Astrocyte (in vitro differentiated cells and primary cell): ENCODE data around the gene VDAC1.

Experiments
- EZH2 ChIP-seq: IDR thresholded peaks from 2 replicates; pipeline ENCODE4 v1.6.1; 2012; ENCODE audit warnings: mild to moderate bottlenecking, low read length, inconsistent platforms; ENCODE audit not compliant: insufficient read depth
- TF ChIP-seq, protein P1 (sequence below): IDR thresholded peaks from 2 replicates; pipeline ENCODE4 v1.5.1; 2011; ENCODE audit warnings: low read depth, mild to moderate bottlenecking, inconsistent platforms, low read length, moderate library complexity; ENCODE audit not compliant: insufficient read depth

DNA sequence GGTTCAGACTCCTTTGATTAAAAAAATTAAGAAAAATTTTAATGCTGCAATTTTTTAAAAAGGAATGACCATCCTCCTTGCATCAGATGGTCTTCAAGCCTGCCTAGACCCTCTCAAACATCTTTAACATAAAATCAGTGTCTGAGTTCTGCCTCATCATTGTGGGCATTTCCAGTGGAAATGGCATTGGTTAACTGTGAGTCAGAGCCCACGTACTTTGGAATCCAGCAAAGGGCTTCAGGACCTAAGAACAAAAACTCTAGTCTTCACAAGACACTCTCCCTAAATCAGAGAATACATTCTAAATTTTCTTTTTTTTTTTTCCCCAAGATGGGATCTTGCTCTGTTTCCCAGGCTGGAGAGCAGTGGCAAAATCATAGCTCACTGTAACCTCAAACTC is 26.9 kb downstream of the VDAC1 start:
- TF ChIP-seq EZH2 = no peak
- TF ChIP-seq, protein P1, sequence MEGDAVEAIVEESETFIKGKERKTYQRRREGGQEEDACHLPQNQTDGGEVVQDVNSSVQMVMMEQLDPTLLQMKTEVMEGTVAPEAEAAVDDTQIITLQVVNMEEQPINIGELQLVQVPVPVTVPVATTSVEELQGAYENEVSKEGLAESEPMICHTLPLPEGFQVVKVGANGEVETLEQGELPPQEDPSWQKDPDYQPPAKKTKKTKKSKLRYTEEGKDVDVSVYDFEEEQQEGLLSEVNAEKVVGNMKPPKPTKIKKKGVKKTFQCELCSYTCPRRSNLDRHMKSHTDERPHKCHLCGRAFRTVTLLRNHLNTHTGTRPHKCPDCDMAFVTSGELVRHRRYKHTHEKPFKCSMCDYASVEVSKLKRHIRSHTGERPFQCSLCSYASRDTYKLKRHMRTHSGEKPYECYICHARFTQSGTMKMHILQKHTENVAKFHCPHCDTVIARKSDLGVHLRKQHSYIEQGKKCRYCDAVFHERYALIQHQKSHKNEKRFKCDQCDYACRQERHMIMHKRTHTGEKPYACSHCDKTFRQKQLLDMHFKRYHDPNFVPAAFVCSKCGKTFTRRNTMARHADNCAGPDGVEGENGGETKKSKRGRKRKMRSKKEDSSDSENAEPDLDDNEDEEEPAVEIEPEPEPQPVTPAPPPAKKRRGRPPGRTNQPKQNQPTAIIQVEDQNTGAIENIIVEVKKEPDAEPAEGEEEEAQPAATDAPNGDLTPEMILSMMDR = no peak
